Kidney (tissue), 14 donors: Measurements from ENCODE around the gene ZP2. TPM values are rescaled to one million over a fixed set of nuclear protein-coding genes. Genes with fewer than 3 reads are reported as not detected.

Source experiments
- DNase-seq, 5 donors: peaks; one replicate each; pipeline ENCODE4 v3.0.0-alpha.2; 2013 to 2020
- FAIRE-seq: peaks from 2 replicates; lab custom pipeline; 2012; peaks lifted over from hg19 to GRCh38; lab: Jason Lieb, UNC
- H3K27ac ChIP-seq, 2 donors: one replicate each; pipeline ENCODE4 v1.7.0; 2013; ENCODE audit warnings: low read depth in 2 of 2, low read length in 2 of 2, inconsistent platforms in 1 of 2
- H3K27me3 ChIP-seq: one replicate; pipeline ENCODE4 v1.7.1; 2013; ENCODE audit warnings: low read length, inconsistent platforms; ENCODE audit not compliant: control insufficient read depth, insufficient read depth
- H3K36me3 ChIP-seq, 3 donors: one replicate each; pipeline versions ENCODE4 v1.7.0 to v1.7.1; 2013; ENCODE audit warnings: low read length in 3 of 3, control low read depth in 1 of 3, inconsistent platforms in 1 of 3; ENCODE audit not compliant: insufficient read depth in 3 of 3, control insufficient read depth in 2 of 3
- H3K4me1 ChIP-seq, 3 donors: one replicate each; pipeline versions ENCODE4 v1.7.0 to v1.7.1; 2013; ENCODE audit warnings: low read length in 3 of 3, inconsistent platforms in 1 of 3, low read depth in 1 of 3; ENCODE audit not compliant: control insufficient read depth in 2 of 3, insufficient read depth in 2 of 3
- H3K4me3 ChIP-seq, 3 donors: one replicate each; pipeline versions ENCODE4 v1.7.0 to v1.8.1; 2013; ENCODE audit warnings: low read length in 3 of 3, control low read depth in 1 of 3, inconsistent platforms in 1 of 3
- H3K9ac ChIP-seq, 3 donors: one replicate each; pipeline versions ENCODE4 v1.7.0 to v1.7.1; 2013; ENCODE audit warnings: low read length in 3 of 3, control low read depth in 1 of 3, inconsistent platforms in 1 of 3
- H3K9me3 ChIP-seq, 3 donors: one replicate each; pipeline versions ENCODE4 v1.7.0 to v1.7.1; 2013; ENCODE audit warnings: low read length in 3 of 3, control low read depth in 1 of 3, inconsistent platforms in 1 of 3; ENCODE audit not compliant: control insufficient read depth in 2 of 3, insufficient read depth in 1 of 3
- CTCF ChIP-seq: IDR thresholded peaks from 3 replicates; pipeline ENCODE4 v1.5.1; 2012; ENCODE audit warnings: mild to moderate bottlenecking, moderate library complexity, borderline replicate concordance; ENCODE audit not compliant: insufficient read depth; ENCODE audit errors: extremely low read depth
- intact Hi-C: fragments of 100-400 bp; cut with DNase I; formaldehyde crosslinking; loops from one replicate; pipeline ENCODE4 v1.11.1; 2022
- polyA plus RNA-seq: library from polyadenylated mRNA; stranded (reverse); fragments of 350-450 nt; fragmentation: Illumina TruSeq; extraction: RNeasy Lipid Tissue Mini Kit (QIAGEN cat#74804); gene quantifications from one replicate; pipeline ENCODE4 v1.2.3, GENCODE V29; 2014; ENCODE audit warnings: low read depth, low replicate concordance; ENCODE audit not compliant: insufficient read depth
- total RNA-seq: library from RNA; stranded (reverse); fragmentation: NEBNext Ultra II Directional; extraction: Animal tissue kit (Norgen Biotek cat#: 25700); gene quantifications from one replicate; pipeline ENCODE4 v1.2.1, GENCODE V29; 2021
- donor health status: control.
- donor health status: control.
- donor health status: control.
- donor health status: control.
- donor health status: control.
- donor health status: DM: yes; HTN: yes; CAD: no.
- donor health status: Normal renal cell carcinoma (clear cell type).

Gene ZP2
- total and polyA plus RNA-seq, 2 donors from 2014 or later: not detected

GRCh38 chr16:21205303-21205702 lies 6.1 kb downstream of the ZP2 start:
- H3K9me3 ChIP-seq: no peaks in the 10 kb centered on the region
- H3K4me1 ChIP-seq: no peaks in the 10 kb centered on the region
- no peak for TF ChIP-seq CTCF
- no peaks in the 10 kb centered on the region for H3K36me3 ChIP-seq
- H3K4me3 ChIP-seq: no peak overlapping the region
- no peak for DNase-seq
- H3K27me3 ChIP-seq: no peaks in the 10 kb centered on the region
- no peak for FAIRE-seq
- intact Hi-C loops: no loop called here
- H3K9ac ChIP-seq: no peak overlapping the region
- no peak overlapping the region for H3K27ac ChIP-seq

- no peak overlapping the region for H3K9ac ChIP-seq
- TF ChIP-seq CTCF: no peak
- H3K9me3 ChIP-seq: no peaks in the 10 kb centered on the region
- H3K4me1 ChIP-seq: no peaks in the 10 kb centered on the region
- FAIRE-seq (no peak), DNase-seq (peak in 3 of 5 donors; percentile 33 to 68 (median 56))
- H3K4me3 ChIP-seq: no peak overlapping the region
- no peaks in the 10 kb centered on the region for H3K36me3 ChIP-seq
- intact Hi-C loops: no loop called here
- H3K27ac ChIP-seq: peak overlapping the region in 1 of 2 donors; percentile 5
- no peaks in the 10 kb centered on the region for H3K27me3 ChIP-seq
Observed at GRCh38 chr16:21203155-21203797, 8.1 kb downstream of the ZP2 start.

GRCh38 chr16:21199607-21200218 lies 11.7 kb downstream of the ZP2 start:
- DNase-seq (no peak), FAIRE-seq (no peak)
- no peak for TF ChIP-seq CTCF
- intact Hi-C loops: no loop called here
- Histone ChIP-seq H3K4me3 (no peak overlapping the region), H3K9ac (no peak overlapping the region), H3K4me1 (no peaks in the 10 kb centered on the region), H3K27ac (no peak overlapping the region), H3K27me3 (no peaks in the 10 kb centered on the region), H3K36me3 (no peaks in the 10 kb centered on the region), H3K9me3 (no peaks in the 10 kb centered on the region)
